Measurements from ENCODE around the gene SEPTIN8. TPM values are rescaled to one million over a fixed set of nuclear protein-coding genes. Genes with fewer than 3 reads are reported as not detected.

The SEPTIN8 gene
- total RNA-seq, 1 experiment from 2014 or later, result 30.0 TPM

DNA sequence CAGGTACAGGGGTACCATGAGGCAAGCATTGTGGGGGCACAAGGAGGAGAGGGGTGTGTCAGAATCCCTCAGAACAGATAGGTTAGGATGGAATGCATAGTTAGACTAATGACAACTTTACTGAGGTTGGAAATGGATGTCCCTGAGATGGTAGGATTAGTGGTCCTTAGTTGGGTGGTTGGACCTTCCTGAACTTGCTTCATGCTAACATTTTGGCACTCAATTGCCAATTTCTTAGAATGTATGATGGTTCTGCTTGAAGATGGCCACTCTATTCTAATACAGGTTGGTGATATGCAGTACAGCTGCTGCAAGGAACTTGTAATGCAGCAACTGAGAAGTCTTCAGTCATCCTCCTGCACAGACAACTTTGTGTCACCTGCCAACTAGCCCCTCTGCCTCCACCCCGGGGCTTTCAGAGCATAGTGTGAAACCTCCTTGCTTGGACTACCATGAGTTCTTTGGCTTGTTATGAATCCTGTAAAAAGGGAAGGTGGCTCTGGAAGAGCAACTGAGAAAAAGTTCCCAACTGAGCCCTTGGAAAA lies 24.4 kb downstream of the SEPTIN8 start:
- DNase-seq (ENCODE audit: extremely low read depth, low read depth), result no peak

DNA sequence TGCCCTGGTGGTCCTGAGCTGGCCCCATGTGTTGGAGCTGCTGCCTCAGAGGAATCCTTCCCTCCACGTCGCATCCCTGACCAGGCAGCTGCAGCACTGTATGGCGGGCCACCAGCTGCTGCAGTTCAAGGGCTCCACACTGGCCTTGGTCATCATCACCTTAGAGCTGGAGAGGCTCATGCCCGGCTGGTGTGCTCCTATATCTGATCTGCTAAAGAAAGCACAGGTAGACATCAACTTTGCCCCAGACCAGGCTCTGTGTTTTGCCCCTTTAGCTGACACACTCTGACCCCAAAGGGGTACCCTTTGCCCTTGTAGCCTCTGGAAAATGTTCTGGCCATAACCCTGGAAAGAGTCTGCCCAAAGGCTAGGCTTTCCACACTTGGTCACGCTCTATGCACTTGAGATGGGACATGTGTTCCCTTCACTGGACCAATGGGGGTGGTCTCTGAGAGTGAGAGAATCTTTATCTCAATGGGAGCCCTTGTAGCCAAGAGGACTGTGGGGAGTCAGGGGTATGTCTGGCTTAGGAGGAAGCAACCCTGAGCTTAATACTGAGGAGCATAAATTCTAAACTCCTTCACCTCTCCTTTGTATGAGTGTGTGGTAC lies 25.0 kb downstream of the SEPTIN8 start:
- no peak for DNase-seq (ENCODE audit: extremely low read depth, low read depth)

DNA sequence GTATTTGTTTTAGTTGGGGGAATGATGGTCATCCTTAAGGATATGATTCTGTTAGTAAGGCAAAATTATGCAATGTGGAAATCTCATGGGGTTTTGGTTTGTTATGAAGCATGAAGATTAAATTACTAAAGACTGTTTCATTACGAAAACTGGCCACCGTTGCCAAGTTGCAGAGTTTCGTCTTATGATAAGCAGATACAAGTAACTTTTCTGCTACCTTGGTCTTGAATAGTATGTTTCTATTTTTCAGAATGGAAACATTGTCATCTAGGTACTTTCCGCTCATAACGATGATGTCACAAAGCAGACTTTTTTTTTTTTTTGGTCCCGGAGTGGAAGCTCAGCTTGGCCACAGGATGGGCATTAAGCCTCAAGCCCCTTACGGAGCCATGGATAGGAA lies 25.6 kb downstream of the SEPTIN8 start:
- DNase-seq (ENCODE audit: extremely low read depth, low read depth), result no peak

DNA sequence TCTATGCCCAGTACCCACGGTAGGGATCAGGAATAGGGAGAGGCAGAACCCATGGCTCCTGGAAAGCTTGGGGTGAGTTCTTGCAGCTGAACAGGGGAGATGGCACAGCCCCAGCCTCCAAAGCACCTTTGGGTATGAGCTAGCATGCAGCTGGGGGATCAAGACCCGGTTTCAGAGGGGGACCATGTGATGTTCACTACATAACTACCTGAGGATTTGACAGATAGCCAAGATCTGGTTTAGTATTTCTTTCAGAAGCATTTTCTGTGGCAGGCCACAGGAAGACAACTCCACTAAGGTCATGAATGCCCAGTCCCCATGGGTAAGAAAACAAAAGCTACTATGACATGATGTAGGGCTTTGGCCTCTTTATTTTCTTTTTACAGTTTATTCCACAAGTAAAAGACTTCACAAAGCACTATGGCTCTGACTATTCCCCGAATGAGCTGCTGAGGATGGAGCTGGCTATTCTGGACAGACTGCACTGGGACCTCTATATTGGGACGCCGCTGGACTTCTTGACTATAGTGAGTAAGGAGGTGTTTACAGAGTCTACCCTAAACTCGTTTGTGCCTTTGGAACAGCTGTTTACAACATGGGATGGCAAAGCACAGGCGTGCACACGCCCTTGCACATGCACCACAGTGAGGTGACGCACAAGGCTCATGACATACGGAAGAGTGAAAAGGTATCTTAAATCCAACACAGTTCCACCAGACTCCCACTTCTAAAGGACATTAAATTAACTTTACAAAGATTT lies 26.4 kb downstream of the SEPTIN8 start:
- DNase-seq (ENCODE audit: extremely low read depth, low read depth), result no peak

DNA sequence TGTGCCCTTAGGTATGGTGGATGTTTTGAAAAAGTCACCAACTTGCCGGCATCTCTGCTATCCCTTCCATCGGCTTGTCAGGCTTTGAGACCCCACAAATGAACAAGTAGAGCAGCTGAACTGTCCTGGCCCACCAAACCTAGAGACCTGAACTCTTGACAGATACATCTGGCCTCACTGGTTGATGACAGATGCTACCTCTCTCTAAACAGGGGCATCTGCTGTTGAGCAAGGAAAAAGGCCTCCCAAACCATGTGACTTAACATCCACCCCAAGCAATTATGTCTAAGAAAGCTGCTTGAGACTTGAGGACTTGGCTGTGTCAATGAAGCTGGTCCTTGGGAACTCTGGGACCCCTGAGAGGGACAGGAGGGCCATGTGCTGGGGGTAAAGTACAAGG lies 27.5 kb downstream of the SEPTIN8 start:
- no peak for DNase-seq (ENCODE audit: extremely low read depth, low read depth)

DNA sequence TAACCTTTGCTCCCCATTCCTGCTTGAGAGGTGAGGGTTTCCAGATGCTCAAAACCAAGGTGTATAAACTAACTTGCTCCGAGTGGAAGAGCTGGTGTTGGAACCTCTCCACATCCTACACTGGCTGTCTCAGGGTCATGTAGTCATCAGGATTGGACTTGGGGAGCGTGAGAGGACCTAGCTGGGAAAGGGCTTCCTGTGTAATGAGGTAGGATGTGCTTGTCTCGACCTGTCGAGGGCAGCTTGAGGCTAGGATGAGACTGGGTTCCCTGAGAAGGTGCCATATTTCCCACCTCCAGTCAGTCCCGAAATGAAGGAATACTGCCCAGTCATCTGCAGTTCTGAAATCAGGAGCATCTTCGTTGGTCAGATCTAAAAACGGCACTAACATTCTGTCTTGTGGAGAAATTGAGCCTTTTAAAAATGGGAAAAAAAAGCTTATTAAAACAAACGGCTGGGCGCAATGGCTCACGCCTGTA lies 28.5 kb downstream of the SEPTIN8 start:
- DNase-seq (ENCODE audit: extremely low read depth, low read depth), result no peak

DNA sequence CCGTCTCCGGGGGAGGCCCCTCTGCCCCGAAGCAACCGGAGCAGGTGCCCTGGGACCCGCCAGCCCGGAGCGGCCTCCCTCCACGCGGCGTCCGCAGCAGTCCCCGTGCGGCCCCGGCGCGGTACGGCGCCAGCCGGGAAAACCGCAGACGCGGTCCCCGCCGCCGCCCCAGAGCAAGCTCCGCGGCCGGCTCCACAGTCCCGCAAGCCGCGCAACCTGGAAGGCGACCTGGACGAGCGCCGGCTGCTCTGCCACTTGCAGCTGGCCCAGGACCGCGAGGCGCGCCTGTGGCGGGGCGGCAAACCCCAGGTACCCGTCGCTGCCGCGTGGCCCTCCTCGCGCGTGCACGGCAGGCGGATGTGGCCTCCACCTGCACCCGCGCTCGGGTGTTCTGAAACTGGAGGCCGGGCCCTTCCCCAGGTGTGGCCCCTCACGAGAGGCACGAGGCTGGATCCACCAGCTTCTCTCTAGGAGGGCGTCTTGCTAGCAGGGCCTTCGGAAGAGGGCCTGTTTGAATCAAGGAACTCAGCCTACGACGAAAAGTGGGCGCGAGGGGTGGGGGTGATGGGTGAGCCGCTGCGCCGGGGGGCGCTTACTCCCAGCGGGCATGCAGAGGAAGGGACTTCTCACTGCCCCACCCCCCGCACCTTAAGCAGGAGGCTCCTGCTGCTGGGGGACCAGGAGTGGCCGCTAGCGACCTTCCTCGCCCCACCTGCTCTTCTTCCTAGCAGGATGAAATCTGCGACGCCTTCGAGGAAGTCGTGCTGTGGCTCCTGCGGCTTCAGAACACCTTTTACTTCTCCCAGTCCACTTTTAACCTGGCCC lies 29.2 kb downstream of the SEPTIN8 start:
- DNase-seq (ENCODE audit: extremely low read depth, low read depth), result no peak

DNA sequence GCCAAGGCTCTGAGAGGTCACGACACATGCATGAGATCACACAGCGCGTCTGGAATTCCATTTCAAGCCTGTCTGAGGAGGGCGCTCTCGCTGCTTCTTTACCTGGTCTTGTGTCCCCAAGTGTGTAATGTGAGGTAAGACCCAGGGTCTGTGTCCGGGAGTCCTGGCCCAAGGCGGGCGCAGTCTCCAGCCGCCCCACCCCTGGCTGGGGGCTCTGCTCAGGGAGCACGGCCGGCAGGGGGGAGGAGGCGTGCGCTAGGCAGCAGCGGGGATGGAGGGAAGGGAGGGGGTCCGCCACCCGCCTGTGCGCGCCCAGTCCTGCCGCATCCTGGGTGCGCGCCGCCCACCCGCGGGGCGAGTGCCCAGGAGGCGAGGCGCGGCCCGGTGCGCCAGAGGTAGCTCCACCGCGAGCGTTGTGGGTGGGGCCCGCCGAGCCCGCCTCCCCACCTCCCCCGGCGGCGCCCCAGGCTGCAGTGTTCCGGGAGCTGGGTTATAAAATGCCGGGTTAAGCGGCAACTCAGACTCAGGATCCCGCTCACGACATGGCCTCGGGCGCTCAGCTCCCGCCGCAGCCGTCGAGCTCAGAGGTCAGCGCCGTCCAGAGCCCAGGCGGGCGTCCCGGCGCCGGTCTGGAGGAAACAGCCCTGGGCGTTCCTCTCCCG lies 30.0 kb downstream of the SEPTIN8 start, which contains the start of gene CCNI2:
Gene CCNI2, plus strand, starts transcription at position 473 of the 662 bp plus-strand sequence. Its CDS starts 70 bp downstream, at position 543.
- DNase-seq (ENCODE audit: extremely low read depth, low read depth), result peak; percentile 21

DNA sequence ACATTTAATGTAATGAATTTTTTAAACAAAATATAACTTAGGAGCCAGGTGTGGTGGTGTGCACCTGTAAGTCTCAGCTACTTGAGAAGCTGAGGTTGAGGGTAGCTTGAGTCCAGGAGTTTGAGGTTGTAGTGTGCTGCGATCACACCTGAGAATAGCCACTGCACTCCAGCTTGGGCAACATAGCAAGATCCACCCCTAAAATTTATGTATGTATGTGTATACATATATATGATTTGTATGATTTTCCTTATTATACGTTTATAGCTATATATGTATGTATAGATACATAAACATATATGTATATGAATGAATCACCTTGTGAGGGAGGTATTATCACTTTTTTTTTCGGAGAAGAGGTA lies 30.5 kb downstream of the SEPTIN8 start:
- no peak for DNase-seq (ENCODE audit: extremely low read depth, low read depth)

DNA sequence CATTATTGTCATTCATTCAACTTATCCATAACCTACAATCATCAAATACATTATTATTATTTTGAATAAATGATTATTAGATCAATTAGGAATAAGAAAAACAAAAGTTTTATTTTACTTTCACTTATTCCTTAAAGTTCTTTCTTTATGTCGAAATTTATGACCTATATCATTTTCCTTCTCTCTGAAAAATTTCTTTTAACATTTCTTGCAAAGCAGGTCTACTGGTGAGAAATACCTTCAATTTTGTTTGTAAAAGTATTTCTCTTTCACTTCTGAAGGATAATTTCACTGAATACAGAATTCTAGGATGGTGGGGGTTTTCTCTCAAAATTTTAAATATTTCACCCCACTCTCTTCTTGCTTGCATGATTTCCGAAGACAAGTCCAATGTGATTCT lies 32.4 kb downstream of the SEPTIN8 start:
- DNase-seq (ENCODE audit: extremely low read depth, low read depth), result no peak

DNA sequence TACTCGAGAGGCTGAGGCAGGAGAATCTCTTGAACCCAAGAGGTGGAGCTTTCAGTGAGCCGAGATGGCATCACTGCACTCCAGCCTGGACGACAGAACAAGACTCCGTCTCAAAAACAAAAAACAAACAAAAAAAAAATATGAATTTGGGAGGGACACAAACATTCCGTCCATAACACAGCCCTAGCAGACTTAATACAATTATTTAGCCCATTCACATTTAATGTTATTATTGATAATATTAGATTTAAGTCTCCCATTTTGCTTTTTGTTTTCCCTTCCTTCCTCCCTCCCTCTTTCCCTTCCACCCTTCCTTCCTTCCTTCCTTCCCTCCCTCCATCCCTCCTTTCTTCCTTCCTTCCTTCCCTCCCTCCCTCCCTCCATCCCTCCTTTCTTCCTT lies 34.4 kb downstream of the SEPTIN8 start:
- no peak for DNase-seq (ENCODE audit: extremely low read depth, low read depth)

DNA sequence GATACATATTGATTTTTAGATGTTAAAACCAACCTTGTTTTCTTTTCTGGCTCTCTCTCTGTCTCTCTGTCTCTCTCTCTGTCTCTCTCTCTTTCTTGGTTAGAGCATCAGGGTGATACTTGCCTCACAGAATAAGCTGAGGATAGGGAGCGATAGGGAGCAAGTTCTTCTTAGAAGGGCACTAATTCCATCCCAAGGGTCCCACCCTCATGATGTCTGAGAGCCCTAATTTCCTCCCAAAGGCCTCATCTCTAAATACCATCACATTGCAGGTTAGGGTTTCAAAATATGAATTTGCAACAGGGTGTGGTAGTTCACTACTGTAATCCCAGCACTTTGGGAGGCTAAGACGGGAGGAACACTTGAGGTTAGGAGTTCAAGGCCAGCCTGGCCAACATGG lies 34.9 kb downstream of the SEPTIN8 start:
- DNase-seq (ENCODE audit: extremely low read depth, low read depth), result no peak

DNA sequence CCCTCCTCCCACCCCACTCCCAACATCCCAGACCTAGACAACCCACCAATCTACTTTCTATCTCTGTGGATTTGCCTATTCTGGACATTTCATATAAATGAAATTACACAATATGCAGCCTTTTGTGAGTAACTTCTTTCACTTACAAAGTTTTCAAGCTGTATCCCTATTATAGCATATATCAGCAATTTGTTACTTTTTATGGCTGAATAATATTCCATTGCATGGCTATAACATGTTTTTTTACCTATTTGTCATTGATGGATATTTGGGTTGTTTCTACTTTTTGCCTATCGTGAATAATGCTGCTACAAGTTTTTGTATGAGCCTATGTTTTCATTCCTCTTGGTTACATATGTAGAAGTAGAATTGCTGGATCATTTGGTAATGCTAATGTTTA lies 37.8 kb downstream of the SEPTIN8 start:
- DNase-seq (ENCODE audit: extremely low read depth, low read depth), result no peak

DNA sequence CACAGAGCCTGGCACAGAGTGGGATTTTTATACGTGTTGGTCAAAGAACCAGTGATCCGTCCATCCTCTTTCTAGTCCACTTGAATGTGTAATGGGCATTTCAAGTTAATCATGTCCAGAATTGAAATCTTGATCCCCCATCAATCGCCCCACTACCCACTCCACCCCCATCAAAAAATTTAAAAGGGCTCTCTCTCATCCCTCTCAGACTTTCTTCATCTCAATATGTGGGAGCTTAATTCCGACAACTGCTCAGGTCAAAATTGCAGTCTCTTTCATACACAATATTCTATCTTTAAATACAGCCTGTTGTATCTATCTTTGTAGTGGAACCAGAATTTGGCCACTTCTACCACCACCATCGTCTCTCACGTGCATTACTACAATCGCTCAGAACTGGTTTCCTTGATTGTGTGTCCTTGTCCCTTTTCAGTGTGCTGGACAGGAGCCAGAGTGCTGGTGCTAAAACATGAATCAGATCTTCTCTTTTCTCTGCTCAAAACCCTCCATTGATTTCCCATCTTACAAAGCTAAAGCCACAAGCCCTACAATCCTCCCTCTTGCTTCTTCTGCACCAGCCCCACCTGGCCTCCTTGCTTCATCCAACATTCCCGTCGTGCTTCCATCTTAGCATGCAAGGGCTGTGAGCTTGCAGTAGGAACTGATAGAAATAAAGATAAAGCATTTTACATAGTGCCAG lies 38.9 kb downstream of the SEPTIN8 start:
- no peak for DNase-seq (ENCODE audit: extremely low read depth, low read depth)

DNA sequence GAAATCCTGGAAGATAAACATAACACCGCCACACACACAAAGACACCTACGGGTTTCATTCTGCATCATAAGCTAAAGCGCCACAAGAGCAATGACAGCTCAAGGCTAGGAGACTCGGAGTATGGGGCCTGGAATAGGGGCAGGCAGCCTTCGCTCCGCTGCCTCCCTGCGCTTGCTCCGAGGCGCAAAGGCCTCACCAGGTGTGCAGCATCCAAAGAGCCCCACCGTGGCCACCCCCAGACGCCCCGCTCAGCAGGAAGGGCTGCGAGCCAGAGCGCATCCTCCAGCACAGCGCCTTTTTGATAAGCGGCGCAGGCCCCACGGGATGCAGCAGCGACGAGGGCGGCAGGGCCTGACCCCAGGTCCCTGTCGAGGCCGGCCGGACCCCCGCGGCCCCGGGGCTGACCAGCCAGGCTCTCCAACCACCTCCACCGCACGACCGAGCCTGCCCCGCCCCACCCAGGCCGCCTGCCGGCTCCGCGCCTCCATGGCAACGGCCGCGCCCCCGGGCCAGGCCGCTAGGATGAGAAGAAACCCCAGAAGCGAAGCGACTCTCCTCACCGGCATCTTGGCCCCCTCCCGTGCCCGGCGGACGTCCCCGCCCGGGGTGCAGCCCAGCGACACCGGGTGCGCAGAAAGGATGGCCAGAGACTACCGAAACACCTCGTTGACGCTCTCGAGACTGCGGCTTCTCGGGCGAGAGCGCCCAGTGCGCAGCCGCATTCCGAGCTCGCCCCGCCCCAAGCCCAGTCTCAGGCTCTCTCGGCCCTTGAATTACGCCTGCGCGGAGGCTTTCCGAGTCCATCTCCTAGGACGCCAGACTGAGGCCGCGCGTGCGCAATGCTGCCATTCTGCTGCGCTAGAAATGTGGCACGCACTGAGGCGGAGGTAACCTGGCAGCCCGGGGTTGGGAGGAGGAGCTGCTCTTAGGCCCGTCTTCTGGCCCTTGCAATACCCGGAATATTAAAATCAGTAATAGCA lies 39.9 kb downstream of the SEPTIN8 start, which contains the start of gene KIF3A:
Gene KIF3A, minus strand, starts transcription at position 694 of the 981 bp plus-strand sequence. Its CDS starts 127 bp downstream, at position 567.
- peak; percentile 98 for DNase-seq (ENCODE audit: extremely low read depth, low read depth)

DNA sequence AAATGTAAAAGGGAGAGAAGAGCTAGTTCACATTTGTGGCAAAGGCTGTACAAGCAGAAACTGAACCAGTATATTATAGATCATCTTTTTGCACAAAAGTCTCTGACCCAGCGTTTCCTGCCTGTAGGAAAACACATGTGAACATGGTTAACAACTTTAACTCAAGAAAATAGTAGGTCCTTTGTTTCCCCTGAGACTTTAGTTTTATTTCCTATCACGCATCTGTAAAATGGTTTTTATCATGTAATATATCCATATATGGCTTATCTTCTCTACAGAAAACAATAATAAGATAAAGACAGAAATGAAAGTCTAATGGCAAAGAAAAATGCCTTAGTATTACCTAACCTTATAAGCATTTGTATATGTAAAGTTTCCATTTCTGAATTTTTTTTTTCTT lies 42.4 kb downstream of the SEPTIN8 start:
- no peak for DNase-seq (ENCODE audit: extremely low read depth, low read depth)

DNA sequence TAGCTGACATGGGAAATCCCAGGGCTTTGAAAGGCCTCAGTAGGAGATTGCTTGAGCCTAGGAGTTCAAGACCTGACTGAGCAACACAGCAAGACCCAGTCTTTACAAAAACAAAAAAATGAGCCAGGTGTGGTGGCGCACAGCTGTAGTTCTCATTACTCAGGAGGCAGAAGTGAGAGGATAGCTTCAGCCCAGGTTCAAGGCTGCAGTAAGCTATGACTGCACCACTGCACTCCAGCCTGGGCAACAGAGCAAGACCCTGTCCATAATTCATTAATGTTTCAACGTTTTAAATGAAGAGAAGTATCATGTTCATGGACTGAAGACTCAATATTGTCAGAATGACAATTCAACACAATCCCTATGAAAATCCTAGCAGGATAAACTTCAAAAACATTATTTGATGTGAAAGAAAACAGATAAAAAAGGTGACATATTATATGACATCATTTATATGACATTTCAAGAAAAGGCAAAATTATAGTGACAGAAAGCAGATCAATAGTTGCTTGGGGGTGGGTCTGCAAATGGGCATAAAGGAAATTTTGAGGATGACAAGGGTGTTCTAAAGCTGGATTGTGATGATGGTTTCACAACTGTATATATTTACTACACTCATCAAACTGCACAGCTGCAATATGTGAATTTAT lies 43.4 kb downstream of the SEPTIN8 start:
- no peak for DNase-seq (ENCODE audit: extremely low read depth, low read depth)

DNA sequence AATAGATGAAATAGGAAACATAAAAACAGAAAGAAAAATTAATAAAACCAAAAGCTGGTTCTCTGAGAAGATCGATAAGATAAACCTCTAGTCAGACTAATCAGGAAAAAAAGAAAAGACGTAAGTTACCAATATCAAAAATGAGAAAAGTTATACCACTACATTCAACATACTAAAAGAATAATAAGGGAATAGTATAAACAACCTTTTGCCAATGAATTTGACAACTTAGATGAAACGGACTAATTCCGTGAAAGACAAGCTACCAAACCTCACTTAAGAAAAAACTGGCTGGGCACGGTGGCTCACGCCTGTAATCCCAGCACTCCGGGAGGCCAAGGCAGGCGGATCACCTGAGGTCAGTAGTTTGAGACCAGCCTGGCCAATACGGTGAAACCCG lies 47.1 kb downstream of the SEPTIN8 start:
- no peak for DNase-seq (ENCODE audit: extremely low read depth, low read depth)
